ENCODE data around the gene EBP.
A peak's percentile ranks its signal among the peaks of the same experiment; 100 is the strongest.
"Not testable (repeated sequence)": the region's sequence is repeated elsewhere in the genome, so short reads cannot be mapped to it uniquely, and the experiment has no call there.

The EBP gene

DNA sequence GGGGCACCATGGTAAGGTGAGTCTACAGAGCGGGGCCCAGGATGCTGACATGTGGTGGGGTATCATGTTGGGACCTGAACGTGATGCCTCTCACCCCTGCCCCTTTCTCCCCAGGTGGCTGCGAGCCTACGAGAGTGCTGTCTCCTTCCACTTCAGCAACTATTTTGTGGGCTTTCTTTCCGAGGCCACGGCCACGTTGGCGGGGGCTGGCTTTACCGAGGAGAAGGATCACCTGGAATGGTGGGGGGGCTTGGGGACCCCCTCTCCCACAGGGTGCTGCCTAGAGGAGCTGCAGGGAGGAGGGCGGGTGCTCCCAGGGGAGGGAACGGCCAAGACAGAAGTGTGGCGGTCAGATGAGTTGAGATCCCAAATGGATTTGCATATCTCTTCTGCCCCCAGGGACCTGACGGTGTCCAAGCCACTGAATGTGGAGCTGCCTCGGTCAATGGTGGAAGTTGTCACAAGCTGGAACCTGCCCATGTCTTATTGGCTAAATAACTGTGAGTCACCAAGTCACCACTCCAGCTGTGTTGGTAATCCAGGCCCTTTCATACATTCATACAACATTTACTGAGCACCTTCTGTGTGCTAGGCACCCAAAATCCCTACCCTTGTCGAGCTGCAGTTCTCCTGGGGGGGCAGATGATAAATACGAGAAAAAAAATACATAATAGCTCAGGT lies 7.3 kb upstream of the EBP start:
- Histone ChIP-seq H3K4me3 (ENCODE audit: severe bottlenecking) (no peak overlapping the region), H3K27ac (ENCODE audit: poor library complexity, severe bottlenecking) (peak overlapping the region; percentile 28), H3K9me3 (ENCODE audit: severe bottlenecking) (no peaks in the 10 kb centered on the region), H3K36me3 (ENCODE audit: low read depth) (peaks cover 41% of the 10 kb centered on the region), H3K4me1 (ENCODE audit: insufficient read depth, poor library complexity, severe bottlenecking) (peaks cover 10% of the 10 kb centered on the region), H3K27me3 (ENCODE audit: insufficient read depth, poor library complexity, severe bottlenecking) (no peaks in the 10 kb centered on the region)
- TF ChIP-seq, protein P1, sequence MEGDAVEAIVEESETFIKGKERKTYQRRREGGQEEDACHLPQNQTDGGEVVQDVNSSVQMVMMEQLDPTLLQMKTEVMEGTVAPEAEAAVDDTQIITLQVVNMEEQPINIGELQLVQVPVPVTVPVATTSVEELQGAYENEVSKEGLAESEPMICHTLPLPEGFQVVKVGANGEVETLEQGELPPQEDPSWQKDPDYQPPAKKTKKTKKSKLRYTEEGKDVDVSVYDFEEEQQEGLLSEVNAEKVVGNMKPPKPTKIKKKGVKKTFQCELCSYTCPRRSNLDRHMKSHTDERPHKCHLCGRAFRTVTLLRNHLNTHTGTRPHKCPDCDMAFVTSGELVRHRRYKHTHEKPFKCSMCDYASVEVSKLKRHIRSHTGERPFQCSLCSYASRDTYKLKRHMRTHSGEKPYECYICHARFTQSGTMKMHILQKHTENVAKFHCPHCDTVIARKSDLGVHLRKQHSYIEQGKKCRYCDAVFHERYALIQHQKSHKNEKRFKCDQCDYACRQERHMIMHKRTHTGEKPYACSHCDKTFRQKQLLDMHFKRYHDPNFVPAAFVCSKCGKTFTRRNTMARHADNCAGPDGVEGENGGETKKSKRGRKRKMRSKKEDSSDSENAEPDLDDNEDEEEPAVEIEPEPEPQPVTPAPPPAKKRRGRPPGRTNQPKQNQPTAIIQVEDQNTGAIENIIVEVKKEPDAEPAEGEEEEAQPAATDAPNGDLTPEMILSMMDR (IDR thresholded peaks at IDR 0.05; ENCODE audit: poor library complexity, severe bottlenecking): no peak
- ATAC-seq (ENCODE audit: low read depth) (no peak), DNase-seq (ENCODE audit: low spot score) (no peak)

DNA sequence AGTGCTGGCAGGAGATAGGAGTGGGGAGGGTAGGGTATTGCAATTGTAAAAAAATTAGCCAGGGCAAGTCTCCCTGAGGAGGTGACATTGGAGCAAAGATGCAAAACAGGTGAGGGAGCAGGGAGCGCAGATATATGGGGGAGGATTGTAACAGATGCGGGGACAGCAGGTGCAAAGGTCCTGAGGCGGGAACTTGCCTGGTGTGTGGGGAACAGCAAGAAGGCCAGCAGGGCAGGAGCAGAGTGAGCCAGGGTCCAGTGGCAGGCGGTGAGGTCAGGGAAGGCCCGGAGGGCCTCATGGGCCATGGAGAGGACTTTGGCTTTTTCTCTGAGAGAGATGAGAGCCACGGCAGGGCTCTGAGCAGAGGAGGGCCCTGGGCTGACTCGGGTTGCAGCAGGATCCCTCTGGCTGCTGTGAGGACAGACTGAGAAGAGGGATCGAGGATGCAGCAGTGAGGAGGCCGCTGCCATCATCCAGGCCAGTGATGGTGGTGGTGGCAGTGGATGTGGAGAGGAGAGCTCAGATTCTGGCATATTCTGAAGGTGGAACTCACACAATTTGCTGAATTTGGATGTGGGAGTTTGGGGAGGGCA lies 6.6 kb upstream of the EBP start:
- ATAC-seq (ENCODE audit: low read depth) (no peak), DNase-seq (ENCODE audit: low spot score) (no peak)
- Histone ChIP-seq H3K4me3 (ENCODE audit: severe bottlenecking) (no peak overlapping the region), H3K36me3 (ENCODE audit: low read depth) (peaks cover 41% of the 10 kb centered on the region), H3K4me1 (ENCODE audit: insufficient read depth, poor library complexity, severe bottlenecking) (peaks cover 10% of the 10 kb centered on the region), H3K27me3 (ENCODE audit: insufficient read depth, poor library complexity, severe bottlenecking) (no peaks in the 10 kb centered on the region), H3K9me3 (ENCODE audit: severe bottlenecking) (no peaks in the 10 kb centered on the region), H3K27ac (ENCODE audit: poor library complexity, severe bottlenecking) (peak overlapping the region; percentile 28)
- TF ChIP-seq, protein P1 (IDR thresholded peaks at IDR 0.05; ENCODE audit: poor library complexity, severe bottlenecking): no peak

DNA sequence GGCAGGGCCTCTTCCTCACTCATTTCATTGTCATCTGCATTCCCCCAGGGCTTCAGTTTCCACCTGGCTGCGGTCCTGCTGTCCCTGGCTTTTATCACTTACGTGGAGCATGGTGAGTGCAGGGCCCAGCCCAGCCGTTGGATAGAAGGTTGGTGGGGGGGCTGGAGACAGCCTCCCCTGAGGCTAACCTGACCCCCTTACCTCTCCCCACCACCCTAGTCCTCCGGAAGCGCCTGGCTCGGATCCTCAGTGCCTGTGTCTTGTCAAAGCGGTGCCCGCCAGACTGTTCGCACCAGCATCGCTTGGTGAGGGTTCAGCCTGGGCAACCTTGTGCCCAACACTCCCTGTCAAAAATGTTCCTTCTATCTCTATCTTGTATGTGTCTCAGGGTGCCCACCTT lies 5.8 kb upstream of the EBP start:
- Histone ChIP-seq H3K27me3 (ENCODE audit: insufficient read depth, poor library complexity, severe bottlenecking) (no peaks in the 10 kb centered on the region), H3K9me3 (ENCODE audit: severe bottlenecking) (no peaks in the 10 kb centered on the region), H3K4me3 (ENCODE audit: severe bottlenecking) (no peak overlapping the region), H3K36me3 (ENCODE audit: low read depth) (peaks cover 33% of the 10 kb centered on the region), H3K27ac (ENCODE audit: poor library complexity, severe bottlenecking) (no peak overlapping the region), H3K4me1 (ENCODE audit: insufficient read depth, poor library complexity, severe bottlenecking) (peaks cover 6% of the 10 kb centered on the region)
- DNase-seq (ENCODE audit: low spot score) (no peak), ATAC-seq (ENCODE audit: low read depth) (no peak)
- TF ChIP-seq, protein P1 (IDR thresholded peaks at IDR 0.05; ENCODE audit: poor library complexity, severe bottlenecking): no peak

DNA sequence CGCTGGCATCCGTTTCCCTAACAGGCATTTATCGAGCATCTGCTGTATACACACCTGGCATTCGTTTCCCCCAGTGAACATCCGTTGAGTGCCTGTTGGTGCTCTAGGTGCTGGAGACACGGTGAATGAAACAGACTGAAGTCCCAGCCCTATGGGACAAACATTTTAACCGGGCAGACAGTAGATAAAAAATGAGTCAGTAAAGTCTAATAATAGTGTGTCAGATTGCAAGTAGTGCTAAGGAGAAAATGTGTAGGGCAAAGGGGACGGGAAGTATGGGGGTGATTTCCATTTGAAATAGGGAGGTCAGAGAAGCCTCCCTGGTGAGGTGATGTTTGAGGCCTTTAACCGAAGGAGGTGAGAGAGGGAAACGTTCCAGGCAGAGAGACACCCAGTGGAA lies 5.3 kb upstream of the EBP start:
- ATAC-seq (ENCODE audit: low read depth) (no peak), DNase-seq (ENCODE audit: low spot score) (no peak)
- Histone ChIP-seq H3K9me3 (ENCODE audit: severe bottlenecking) (no peaks in the 10 kb centered on the region), H3K36me3 (ENCODE audit: low read depth) (peaks cover 32% of the 10 kb centered on the region), H3K27me3 (ENCODE audit: insufficient read depth, poor library complexity, severe bottlenecking) (no peaks in the 10 kb centered on the region), H3K4me1 (ENCODE audit: insufficient read depth, poor library complexity, severe bottlenecking) (peaks cover 6% of the 10 kb centered on the region), H3K4me3 (ENCODE audit: severe bottlenecking) (no peak overlapping the region), H3K27ac (ENCODE audit: poor library complexity, severe bottlenecking) (no peak overlapping the region)
- TF ChIP-seq, protein P1 (IDR thresholded peaks at IDR 0.05; ENCODE audit: poor library complexity, severe bottlenecking): no peak

DNA sequence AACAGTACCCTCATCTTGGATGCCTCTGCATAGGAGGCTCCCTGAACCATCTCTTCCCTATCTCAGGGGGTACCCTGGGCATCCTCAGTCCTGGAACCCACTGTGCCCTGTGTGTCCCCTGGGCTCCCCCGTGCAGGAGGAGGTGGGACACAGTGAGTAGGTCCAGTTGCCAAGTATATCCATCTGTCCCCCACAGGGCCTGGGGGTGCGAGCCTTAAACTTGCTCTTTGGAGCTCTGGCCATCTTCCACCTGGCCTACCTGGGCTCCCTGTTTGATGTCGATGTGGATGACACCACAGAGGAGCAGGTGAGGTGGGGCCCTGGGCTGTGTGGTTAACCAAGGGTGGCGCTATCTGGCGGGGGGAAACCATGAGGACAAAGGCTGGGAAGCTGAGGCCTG lies 4.6 kb upstream of the EBP start:
- DNase-seq (ENCODE audit: low spot score): no peak
- Histone ChIP-seq H3K36me3 (ENCODE audit: low read depth) (peaks cover 29% of the 10 kb centered on the region), H3K4me3 (ENCODE audit: severe bottlenecking) (no peak overlapping the region), H3K4me1 (ENCODE audit: insufficient read depth, poor library complexity, severe bottlenecking) (peaks cover 6% of the 10 kb centered on the region), H3K27me3 (ENCODE audit: insufficient read depth, poor library complexity, severe bottlenecking) (no peaks in the 10 kb centered on the region), H3K9me3 (ENCODE audit: severe bottlenecking) (no peaks in the 10 kb centered on the region), H3K27ac (ENCODE audit: poor library complexity, severe bottlenecking) (no peak overlapping the region)
- ATAC-seq (ENCODE audit: low read depth): no peak
- TF ChIP-seq, protein P1 (IDR thresholded peaks at IDR 0.05; ENCODE audit: poor library complexity, severe bottlenecking): no peak

DNA sequence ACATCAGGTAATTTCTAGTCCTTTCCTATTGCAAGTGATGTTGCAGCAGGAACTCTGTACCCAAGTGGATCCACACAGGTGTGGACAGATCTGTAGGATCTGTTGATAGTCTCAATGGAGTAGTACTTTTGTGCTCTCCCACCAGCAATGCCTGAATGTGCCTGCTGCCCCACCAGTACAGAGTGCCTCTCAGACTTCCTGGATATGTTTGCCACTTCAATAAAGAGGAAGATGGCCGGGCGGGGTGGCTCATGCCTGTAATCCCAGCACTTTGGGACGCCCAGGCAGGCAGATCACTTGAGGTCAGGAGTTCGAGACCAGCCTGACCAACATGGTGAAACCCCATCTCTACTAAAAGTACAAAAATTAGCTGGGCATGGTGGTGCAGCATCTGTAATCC lies 2.1 kb upstream of the EBP start:
- not testable (repeated sequence) for H3K9me3 ChIP-seq (ENCODE audit: severe bottlenecking); DNase-seq (ENCODE audit: low spot score); H3K4me1 ChIP-seq (ENCODE audit: insufficient read depth, poor library complexity, severe bottlenecking); H3K27me3 ChIP-seq (ENCODE audit: insufficient read depth, poor library complexity, severe bottlenecking); ATAC-seq (ENCODE audit: low read depth); H3K4me3 ChIP-seq (ENCODE audit: severe bottlenecking)
- Histone ChIP-seq H3K27ac (ENCODE audit: poor library complexity, severe bottlenecking) (peak overlapping the region; percentile 72), H3K36me3 (ENCODE audit: low read depth) (peaks cover 33% of the 10 kb centered on the region)

Measured in RWPE2 (cell line).